ENCODE data around the gene DIRAS2.

DIRAS2 gene

GRCh38 chr9:90593646-90594045 lies 49.0 kb downstream of the DIRAS2 start:
- TF ChIP-seq SIN3A (IDR thresholded peaks at IDR 0.05; ENCODE audit: borderline replicate concordance, insufficient read depth, low read length) (no peak), REST (IDR thresholded peaks at IDR 0.05; ENCODE audit: insufficient read depth in 1 of 2, low read depth in 2 of 2, low read length in 2 of 2) (no peak)

- TF ChIP-seq TAF1 (IDR thresholded peaks at IDR 0.05; ENCODE audit: borderline replicate concordance, insufficient read depth, low read length) (no peak), FOXP2 (optimal IDR thresholded peaks at IDR 0.05; ENCODE audit: borderline replicate concordance, extremely low read depth, extremely low read length, insufficient read depth) (no peak), REST (IDR thresholded peaks at IDR 0.05; ENCODE audit: insufficient read depth in 1 of 2, low read depth in 2 of 2, low read length in 2 of 2) (no peak), POLR2AphosphoS5 (IDR thresholded peaks at IDR 0.05; ENCODE audit: low read depth, low read length) (no peak), SIN3A (IDR thresholded peaks at IDR 0.05; ENCODE audit: borderline replicate concordance, insufficient read depth, low read length) (no peak)
These were observed 62.0 kb downstream of the DIRAS2 start for GRCh38 chr9:90580576-90580975.

- TF ChIP-seq FOXP2 (optimal IDR thresholded peaks at IDR 0.05; ENCODE audit: borderline replicate concordance, extremely low read depth, extremely low read length, insufficient read depth) (no peak), REST (IDR thresholded peaks at IDR 0.05; ENCODE audit: insufficient read depth in 1 of 2, low read depth in 2 of 2, low read length in 2 of 2) (no peak), TAF1 (IDR thresholded peaks at IDR 0.05; ENCODE audit: borderline replicate concordance, insufficient read depth, low read length) (no peak), POLR2AphosphoS5 (IDR thresholded peaks at IDR 0.05; ENCODE audit: low read depth, low read length) (no peak), SIN3A (IDR thresholded peaks at IDR 0.05; ENCODE audit: borderline replicate concordance, insufficient read depth, low read length) (no peak)
These were observed 63.4 kb downstream of the DIRAS2 start for GRCh38 chr9:90579181-90579580.

- no peak for TF ChIP-seq FOXP2 (optimal IDR thresholded peaks at IDR 0.05; ENCODE audit: borderline replicate concordance, extremely low read depth, extremely low read length, insufficient read depth)
- TF ChIP-seq POLR2AphosphoS5 (IDR thresholded peaks at IDR 0.05; ENCODE audit: low read depth, low read length): no peak
- no peak for TF ChIP-seq REST (IDR thresholded peaks at IDR 0.05; ENCODE audit: insufficient read depth in 1 of 2, low read depth in 2 of 2, low read length in 2 of 2)
- no peak for TF ChIP-seq SIN3A (IDR thresholded peaks at IDR 0.05; ENCODE audit: borderline replicate concordance, insufficient read depth, low read length)
- no peak for TF ChIP-seq TAF1 (IDR thresholded peaks at IDR 0.05; ENCODE audit: borderline replicate concordance, insufficient read depth, low read length)
These were observed 64.4 kb downstream of the DIRAS2 start for GRCh38 chr9:90578126-90578815.

- no peak for TF ChIP-seq REST (IDR thresholded peaks at IDR 0.05; ENCODE audit: insufficient read depth in 1 of 2, low read depth in 2 of 2, low read length in 2 of 2)
- TF ChIP-seq TAF1 (IDR thresholded peaks at IDR 0.05; ENCODE audit: borderline replicate concordance, insufficient read depth, low read length): no peak
- no peak for TF ChIP-seq FOXP2 (optimal IDR thresholded peaks at IDR 0.05; ENCODE audit: borderline replicate concordance, extremely low read depth, extremely low read length, insufficient read depth)
- TF ChIP-seq SIN3A (IDR thresholded peaks at IDR 0.05; ENCODE audit: borderline replicate concordance, insufficient read depth, low read length): no peak
- TF ChIP-seq POLR2AphosphoS5 (IDR thresholded peaks at IDR 0.05; ENCODE audit: low read depth, low read length): no peak
These were observed 73.1 kb downstream of the DIRAS2 start for GRCh38 chr9:90569511-90569910.
